Duodenal mucosa (tissue), 2 donors: ENCODE measurements around the gene GFOD1.
A peak's percentile ranks its signal among the peaks of the same experiment; 100 is the strongest.

Experiments
- H3K27ac ChIP-seq: one replicate; pipeline ENCODE4 v1.7.0; 2013; ENCODE audit warnings: low read depth, low read length
- H3K27me3 ChIP-seq, 2 donors: one replicate each; pipeline ENCODE4 v1.7.0; 2013; ENCODE audit warnings: low read length in 2 of 2, control low read depth in 1 of 2; ENCODE audit not compliant: insufficient read depth in 2 of 2, control insufficient read depth in 1 of 2
- H3K36me3 ChIP-seq, 2 donors: one replicate each; pipeline ENCODE4 v1.7.0; 2013; ENCODE audit warnings: low read length in 2 of 2, control low read depth in 1 of 2; ENCODE audit not compliant: insufficient read depth in 2 of 2, control insufficient read depth in 1 of 2
- H3K4me1 ChIP-seq, 2 donors: one replicate each; pipeline ENCODE4 v1.7.0; 2013; ENCODE audit warnings: low read length in 2 of 2, control low read depth in 1 of 2; ENCODE audit not compliant: insufficient read depth in 2 of 2, control insufficient read depth in 1 of 2
- H3K4me3 ChIP-seq, 2 donors: one replicate each; pipeline ENCODE4 v1.7.0; 2013; ENCODE audit warnings: low read length in 2 of 2, low read depth in 1 of 2
- H3K9ac ChIP-seq, 2 donors: one replicate each; pipeline ENCODE4 v1.7.0; 2013; ENCODE audit warnings: low read length in 2 of 2, low read depth in 1 of 2
- H3K9me3 ChIP-seq, 2 donors: one replicate each; pipeline ENCODE4 v1.7.0; 2013; ENCODE audit warnings: low read length in 2 of 2, control low read depth in 1 of 2; ENCODE audit not compliant: control insufficient read depth in 1 of 2

The GFOD1 gene

GRCh38 chr6:13486679-13487121 is 700 bp downstream of the GFOD1 start:
- peak overlapping the region; percentile 39 for H3K27ac ChIP-seq
- peaks cover 4 to 8% of the 10 kb centered on the region in 2 donors for H3K27me3 ChIP-seq
- H3K4me3 ChIP-seq, result peak overlapping the region; percentile 79
- peak overlapping the region; percentile 44 to 55 for H3K9ac ChIP-seq
- no peaks in the 10 kb centered on the region for H3K9me3 ChIP-seq
- H3K36me3 ChIP-seq, result no peaks in the 10 kb centered on the region
- peaks cover 16 to 24% of the 10 kb centered on the region in 2 donors for H3K4me1 ChIP-seq

DNA sequence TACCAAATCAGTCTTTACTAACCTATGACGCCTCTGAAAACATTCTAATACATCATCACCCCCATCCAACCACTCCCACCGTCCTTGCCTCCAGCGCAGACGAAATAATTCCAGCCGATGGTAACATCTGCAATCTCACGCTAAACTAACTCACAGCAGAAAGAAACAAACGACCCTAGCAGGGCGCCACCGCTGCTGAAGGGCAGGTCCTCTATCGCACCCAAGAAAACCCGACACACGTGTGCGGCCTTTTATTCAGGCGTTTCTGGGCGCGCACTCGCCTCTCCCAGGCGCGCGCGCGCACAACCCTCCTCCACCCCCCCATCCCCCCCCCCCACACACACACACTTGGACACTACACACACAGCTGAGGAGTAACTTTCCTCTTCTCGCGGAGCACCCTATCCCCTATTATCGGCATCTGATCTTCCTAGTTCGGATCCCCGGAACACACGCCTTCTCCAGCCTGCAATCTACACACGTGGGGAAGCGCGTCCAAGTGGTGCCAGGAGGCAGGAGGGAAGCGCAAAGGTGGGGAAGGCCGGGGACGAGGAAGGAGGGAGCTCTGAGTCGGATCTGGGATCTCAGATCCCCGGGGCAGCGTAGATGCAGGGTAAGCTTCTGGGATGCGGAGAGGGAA is 1.4 kb downstream of the GFOD1 start:
- Histone ChIP-seq H3K9me3 (no peaks in the 10 kb centered on the region), H3K4me3 (peak overlapping the region; percentile 79), H3K27me3 (peaks cover 4 to 8% of the 10 kb centered on the region in 2 donors), H3K27ac (no peak overlapping the region), H3K9ac (peak overlapping the region; percentile 41 to 44), H3K4me1 (peaks cover 16 to 24% of the 10 kb centered on the region in 2 donors), H3K36me3 (no peaks in the 10 kb centered on the region)

DNA sequence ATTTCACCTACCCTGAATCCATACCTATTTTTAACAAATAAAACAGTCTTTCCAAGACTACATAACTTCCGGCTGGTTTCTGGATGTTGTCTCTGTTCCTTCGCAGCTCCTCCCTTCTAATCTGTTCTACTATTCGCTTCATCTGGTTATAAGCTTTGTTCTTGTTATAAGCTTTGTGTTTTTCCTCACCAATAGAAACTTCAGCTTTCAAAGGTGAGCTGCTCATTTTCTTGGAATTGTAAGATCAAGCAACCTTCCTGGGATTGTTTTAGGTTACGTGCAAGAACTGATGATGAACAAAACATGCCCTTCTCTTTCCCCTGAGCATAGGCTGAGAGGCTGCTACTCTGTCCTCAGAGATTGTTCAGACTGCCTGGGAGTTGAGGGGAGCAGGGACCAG is 2.1 kb downstream of the GFOD1 start:
- Histone ChIP-seq H3K4me1 (peaks cover 16 to 24% of the 10 kb centered on the region in 2 donors), H3K36me3 (no peaks in the 10 kb centered on the region), H3K9me3 (no peaks in the 10 kb centered on the region), H3K9ac (peak overlapping the region; percentile 16 to 41), H3K4me3 (peak overlapping the region; percentile 79), H3K27ac (no peak overlapping the region), H3K27me3 (peaks cover 4 to 8% of the 10 kb centered on the region in 2 donors)

GRCh38 chr6:13484827-13485226 is 2.6 kb downstream of the GFOD1 start:
- Histone ChIP-seq H3K4me3 (peak overlapping the region in 1 of 2 donors; percentile 79), H3K36me3 (peaks cover 0 to 2% of the 10 kb centered on the region in 2 donors), H3K9ac (no peak overlapping the region), H3K4me1 (peaks cover 16 to 24% of the 10 kb centered on the region in 2 donors), H3K27ac (no peak overlapping the region), H3K9me3 (no peaks in the 10 kb centered on the region), H3K27me3 (peaks cover 4 to 8% of the 10 kb centered on the region in 2 donors)

GRCh38 chr6:13484138-13484708 is 3.2 kb downstream of the GFOD1 start:
- no peak overlapping the region for H3K27ac ChIP-seq
- H3K4me3 ChIP-seq, result peak overlapping the region in 1 of 2 donors; percentile 79
- H3K27me3 ChIP-seq, result peaks cover 4 to 8% of the 10 kb centered on the region in 2 donors
- peaks cover 16 to 24% of the 10 kb centered on the region in 2 donors for H3K4me1 ChIP-seq
- no peak overlapping the region for H3K9ac ChIP-seq
- H3K9me3 ChIP-seq, result no peaks in the 10 kb centered on the region
- peaks cover 0 to 3% of the 10 kb centered on the region in 2 donors for H3K36me3 ChIP-seq

DNA sequence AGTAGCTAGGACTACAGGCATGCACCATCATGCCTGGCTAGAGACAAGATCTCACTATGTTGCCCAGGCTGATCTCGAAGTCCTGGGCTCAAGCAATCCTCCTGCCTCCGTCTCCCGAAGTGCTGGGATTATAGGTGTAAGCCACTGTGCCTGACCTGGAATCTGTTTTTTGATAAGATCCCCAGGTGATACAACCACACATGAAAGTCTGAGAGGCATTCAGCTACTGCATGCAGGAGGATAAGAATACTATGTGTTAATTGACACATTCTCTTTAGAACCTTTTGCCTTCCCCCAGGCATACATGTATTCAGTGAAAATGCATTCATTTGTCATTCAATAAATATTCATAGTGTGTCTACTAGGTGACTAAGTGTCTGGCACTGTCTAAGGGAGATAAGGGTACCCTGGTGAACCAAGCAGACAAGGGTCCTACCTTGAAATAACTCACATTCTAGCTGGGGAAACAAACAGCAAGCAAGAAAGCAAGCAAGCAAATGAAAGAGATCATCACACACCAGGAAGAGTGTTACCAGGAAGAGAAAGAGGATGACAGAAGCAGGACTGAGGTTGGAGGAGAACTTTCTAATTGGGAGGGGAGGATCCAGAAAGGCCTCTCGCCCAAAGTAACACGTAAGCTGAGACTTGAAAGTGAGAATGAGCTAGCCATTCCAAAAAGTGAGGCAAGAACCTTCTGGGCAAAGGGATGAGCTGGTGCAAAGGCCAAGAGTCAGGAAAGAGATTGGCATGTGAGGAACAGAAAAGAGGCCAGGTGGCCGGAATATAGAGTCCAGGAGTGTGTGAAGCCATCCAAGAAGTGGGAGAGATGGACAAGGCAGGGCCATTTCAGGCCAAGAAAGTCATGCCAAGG is 6.5 kb downstream of the GFOD1 start:
- Histone ChIP-seq H3K9me3 (no peaks in the 10 kb centered on the region), H3K27me3 (peaks cover 4 to 8% of the 10 kb centered on the region in 2 donors), H3K36me3 (peaks cover 0 to 3% of the 10 kb centered on the region in 2 donors), H3K27ac (no peak overlapping the region), H3K9ac (no peak overlapping the region), H3K4me3 (no peak overlapping the region), H3K4me1 (peaks cover 8 to 15% of the 10 kb centered on the region in 2 donors)

GRCh38 chr6:13479971-13480434 is 7.4 kb downstream of the GFOD1 start:
- Histone ChIP-seq H3K4me1 (peaks cover 0 to 8% of the 10 kb centered on the region in 2 donors), H3K9me3 (no peaks in the 10 kb centered on the region), H3K27ac (no peak overlapping the region), H3K9ac (no peak overlapping the region), H3K27me3 (no peaks in the 10 kb centered on the region), H3K4me3 (no peak overlapping the region), H3K36me3 (peaks cover 0 to 3% of the 10 kb centered on the region in 2 donors)

GRCh38 chr6:13479206-13479800 is 8.1 kb downstream of the GFOD1 start:
- no peak overlapping the region for H3K27ac ChIP-seq
- H3K9ac ChIP-seq, result no peak overlapping the region
- H3K4me3 ChIP-seq, result no peak overlapping the region
- peaks cover 0 to 6% of the 10 kb centered on the region in 2 donors for H3K4me1 ChIP-seq
- no peaks in the 10 kb centered on the region for H3K9me3 ChIP-seq
- no peaks in the 10 kb centered on the region for H3K27me3 ChIP-seq
- H3K36me3 ChIP-seq, result peaks cover 0 to 3% of the 10 kb centered on the region in 2 donors

GRCh38 chr6:13478525-13478966 is 8.9 kb downstream of the GFOD1 start:
- Histone ChIP-seq H3K4me1 (no peaks in the 10 kb centered on the region), H3K27me3 (no peaks in the 10 kb centered on the region), H3K27ac (no peak overlapping the region), H3K9me3 (no peaks in the 10 kb centered on the region), H3K4me3 (no peak overlapping the region), H3K36me3 (peaks cover 0 to 3% of the 10 kb centered on the region in 2 donors), H3K9ac (no peak overlapping the region)
